Chondrocyte (in vitro differentiated cells): ENCODE measurements around the gene CUBN. TPM values are rescaled to one million over a fixed set of nuclear protein-coding genes. Genes with fewer than 3 reads are reported as not detected.

Source experiments
- DNase-seq: peaks from one replicate; pipeline ENCODE4 v3.0.0; 2021; ENCODE audit warnings: mixed read lengths, low spot score
- H3K27ac Mint-ChIP-seq: one replicate; pipeline ENCODE4 v1.8.0; 2021; ENCODE audit warnings: mild to moderate bottlenecking, moderate library complexity, mixed read lengths; ENCODE audit not compliant: unreplicated experiment
- H3K27me3 Mint-ChIP-seq: 2 replicates; pipeline ENCODE4 v1.8.0; 2021; ENCODE audit warnings: low read depth, mixed read lengths
- H3K36me3 Mint-ChIP-seq: 2 replicates; pipeline ENCODE4 v1.8.0; 2021; ENCODE audit warnings: low read depth, mixed read lengths
- H3K4me1 Mint-ChIP-seq: 2 replicates; pipeline ENCODE4 v1.8.0; 2021; ENCODE audit warnings: low read depth, mild to moderate bottlenecking, mixed read lengths
- H3K4me3 Mint-ChIP-seq: one replicate; pipeline ENCODE4 v1.8.0; 2021; ENCODE audit warnings: mild to moderate bottlenecking, moderate library complexity, mixed read lengths; ENCODE audit not compliant: unreplicated experiment
- H3K9me3 Mint-ChIP-seq: 2 replicates; pipeline ENCODE4 v1.8.0; 2021; ENCODE audit warnings: low read depth, mixed read lengths
- total RNA-seq: library from RNA; stranded (reverse); gene quantifications from 3 replicates; pipeline ENCODE4 v1.2.1, GENCODE V29; 2021
- TF ChIP-seq, protein P1 (sequence below): fragments of 200-600 bp; sonication (generic); IDR thresholded peaks from 2 replicates; pipeline ENCODE4 v1.5.0; 2021; ENCODE audit warnings: antibody characterized with exemption, mild to moderate bottlenecking, moderate library complexity

CUBN gene
- total RNA-seq, 1 donor from 2014 or later, result 1.0 TPM

GRCh38 chr10:17029239-17029580 is 100.4 kb downstream of the CUBN start:
- TF ChIP-seq, protein P1, sequence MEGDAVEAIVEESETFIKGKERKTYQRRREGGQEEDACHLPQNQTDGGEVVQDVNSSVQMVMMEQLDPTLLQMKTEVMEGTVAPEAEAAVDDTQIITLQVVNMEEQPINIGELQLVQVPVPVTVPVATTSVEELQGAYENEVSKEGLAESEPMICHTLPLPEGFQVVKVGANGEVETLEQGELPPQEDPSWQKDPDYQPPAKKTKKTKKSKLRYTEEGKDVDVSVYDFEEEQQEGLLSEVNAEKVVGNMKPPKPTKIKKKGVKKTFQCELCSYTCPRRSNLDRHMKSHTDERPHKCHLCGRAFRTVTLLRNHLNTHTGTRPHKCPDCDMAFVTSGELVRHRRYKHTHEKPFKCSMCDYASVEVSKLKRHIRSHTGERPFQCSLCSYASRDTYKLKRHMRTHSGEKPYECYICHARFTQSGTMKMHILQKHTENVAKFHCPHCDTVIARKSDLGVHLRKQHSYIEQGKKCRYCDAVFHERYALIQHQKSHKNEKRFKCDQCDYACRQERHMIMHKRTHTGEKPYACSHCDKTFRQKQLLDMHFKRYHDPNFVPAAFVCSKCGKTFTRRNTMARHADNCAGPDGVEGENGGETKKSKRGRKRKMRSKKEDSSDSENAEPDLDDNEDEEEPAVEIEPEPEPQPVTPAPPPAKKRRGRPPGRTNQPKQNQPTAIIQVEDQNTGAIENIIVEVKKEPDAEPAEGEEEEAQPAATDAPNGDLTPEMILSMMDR, result no peak
- DNase-seq, result no peak
- Mint-ChIP-seq H3K4me1 (peaks cover 36% of the 10 kb centered on the region), H3K27ac (peak overlapping the region; percentile 37), H3K27me3 (no peaks in the 10 kb centered on the region), H3K9me3 (peaks cover 3% of the 10 kb centered on the region), H3K36me3 (no peaks in the 10 kb centered on the region), H3K4me3 (peak overlapping the region; percentile 40)

- no peaks in the 10 kb centered on the region for H3K36me3 Mint-ChIP-seq
- H3K4me3 Mint-ChIP-seq, result no peak overlapping the region
- peak overlapping the region; percentile 17 for H3K27ac Mint-ChIP-seq
- H3K9me3 Mint-ChIP-seq, result peaks cover 3% of the 10 kb centered on the region
- H3K4me1 Mint-ChIP-seq, result peaks cover 40% of the 10 kb centered on the region
- TF ChIP-seq, protein P1, result no peak
- no peak for DNase-seq
- no peaks in the 10 kb centered on the region for H3K27me3 Mint-ChIP-seq
Observed at GRCh38 chr10:17028798-17029197, 100.8 kb downstream of the CUBN start.

- Mint-ChIP-seq H3K27ac (peak overlapping the region; percentile 97), H3K27me3 (no peaks in the 10 kb centered on the region), H3K36me3 (no peaks in the 10 kb centered on the region), H3K9me3 (peaks cover 2% of the 10 kb centered on the region), H3K4me1 (peaks cover 53% of the 10 kb centered on the region), H3K4me3 (no peak overlapping the region)
- no peak for DNase-seq
- TF ChIP-seq, protein P1, result no peak
Observed at GRCh38 chr10:17026686-17027485, 102.7 kb downstream of the CUBN start.

DNA sequence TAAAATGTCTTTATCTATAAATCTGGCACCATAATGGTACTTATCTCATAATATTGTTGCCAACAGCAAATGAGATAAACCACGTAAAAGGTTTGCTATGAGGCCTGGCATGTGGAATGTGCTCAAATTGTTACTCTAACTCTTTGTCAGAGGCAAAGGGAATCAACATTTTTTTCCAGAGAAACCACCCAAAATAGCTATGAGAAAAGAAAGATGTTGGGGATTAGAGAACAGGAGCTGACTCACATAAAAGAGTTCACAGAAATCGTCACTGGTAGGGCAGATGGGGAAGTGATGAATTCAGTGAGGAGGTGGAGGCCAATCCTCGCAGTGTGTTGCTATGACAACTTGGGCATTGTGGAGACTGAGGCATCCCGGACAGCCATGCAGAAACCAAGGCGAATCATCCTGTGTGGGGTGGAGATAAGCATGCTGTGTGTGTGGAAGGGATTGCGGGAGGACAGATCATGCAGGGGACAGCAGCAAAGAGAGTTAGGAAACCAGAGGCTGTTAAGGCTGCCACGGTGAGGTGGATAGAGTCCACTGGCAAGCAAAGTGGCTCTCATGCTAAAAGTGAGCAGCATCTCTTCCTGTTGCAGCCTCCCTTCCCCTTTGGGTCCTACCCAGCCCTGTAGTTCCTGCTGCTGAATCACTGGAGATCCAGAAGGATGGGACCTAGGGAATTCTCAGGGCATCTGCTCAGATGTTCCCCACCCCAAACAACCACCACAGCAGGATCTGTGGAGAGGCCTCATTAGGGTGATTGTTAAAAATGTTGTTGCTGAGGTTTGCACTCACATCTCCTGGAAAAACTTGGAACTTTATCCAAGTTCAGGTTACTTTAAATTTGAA is 103.9 kb downstream of the CUBN start:
- Mint-ChIP-seq H3K4me1 (peaks cover 53% of the 10 kb centered on the region), H3K36me3 (no peaks in the 10 kb centered on the region), H3K27ac (peak overlapping the region; percentile 97), H3K4me3 (no peak overlapping the region), H3K9me3 (no peaks in the 10 kb centered on the region), H3K27me3 (no peaks in the 10 kb centered on the region)
- TF ChIP-seq, protein P1, result no peak
- DNase-seq, result no peak

GRCh38 chr10:17024461-17024860 is 105.2 kb downstream of the CUBN start:
- Mint-ChIP-seq H3K9me3 (peaks cover 2% of the 10 kb centered on the region), H3K27ac (peak overlapping the region; percentile 89), H3K27me3 (no peaks in the 10 kb centered on the region), H3K36me3 (no peaks in the 10 kb centered on the region), H3K4me1 (peaks cover 46% of the 10 kb centered on the region), H3K4me3 (no peak overlapping the region)
- TF ChIP-seq, protein P1, result no peak
- no peak for DNase-seq
